HG03066 (cell line): ENCODE results near the gene PDE4D.
"Not testable (repeated sequence)": the region's sequence is repeated elsewhere in the genome, so short reads cannot be mapped to it uniquely, and the experiment has no call there.

Experiments used
- ATAC-seq: cut with Tn5 transposase; IDR thresholded peaks from one replicate; pipeline ENCODE4 v1.9.1; 2021; ENCODE audit warnings: low read depth; ENCODE audit not compliant: unreplicated experiment

Gene PDE4D

GRCh38 chr5:59487772-59488729, 405.5 kb downstream of the PDE4D start:
- ATAC-seq = no peak

- no peak for ATAC-seq
Measured at GRCh38 chr5:59487068-59487686, 406.3 kb downstream of the PDE4D start.

GRCh38 chr5:59486508-59486907, 407.0 kb downstream of the PDE4D start:
- ATAC-seq = no peak

GRCh38 chr5:59485629-59486439, 407.7 kb downstream of the PDE4D start:
- no peak for ATAC-seq

GRCh38 chr5:59485107-59485506, 408.4 kb downstream of the PDE4D start:
- ATAC-seq = no peak

- no peak for ATAC-seq
Measured at GRCh38 chr5:59484618-59485017, 408.9 kb downstream of the PDE4D start.

GRCh38 chr5:59483971-59484472, 409.5 kb downstream of the PDE4D start:
- no peak for ATAC-seq

- no peak for ATAC-seq
Measured at GRCh38 chr5:59479086-59479485, 414.4 kb downstream of the PDE4D start.

- no peak for ATAC-seq
Measured at GRCh38 chr5:59474324-59474723, 419.2 kb downstream of the PDE4D start.

GRCh38 chr5:59473611-59474010, 419.9 kb downstream of the PDE4D start:
- no peak for ATAC-seq

GRCh38 chr5:59471463-59471862, 422.1 kb downstream of the PDE4D start:
- no peak for ATAC-seq

GRCh38 chr5:59467969-59468368, 425.6 kb downstream of the PDE4D start:
- ATAC-seq = no peak

GRCh38 chr5:59466271-59466670, 427.3 kb downstream of the PDE4D start:
- ATAC-seq = no peak

- ATAC-seq = no peak
Measured at GRCh38 chr5:59464969-59465368, 428.6 kb downstream of the PDE4D start.

- ATAC-seq = not testable (repeated sequence)
Measured at GRCh38 chr5:59463618-59464166, 429.8 kb downstream of the PDE4D start.

GRCh38 chr5:59462956-59463355, 430.6 kb downstream of the PDE4D start:
- no peak for ATAC-seq

- ATAC-seq = no peak
Measured at GRCh38 chr5:59460368-59461153, 433.0 kb downstream of the PDE4D start.

GRCh38 chr5:59458966-59459729, 434.4 kb downstream of the PDE4D start:
- ATAC-seq = no peak

GRCh38 chr5:59458321-59458720, 435.2 kb downstream of the PDE4D start:
- no peak for ATAC-seq
